T-helper 2 cell (primary cell): ENCODE measurements around the gene RRN3.
A peak's percentile ranks its signal among the peaks of the same experiment; 100 is the strongest.
"Not testable (repeated sequence)": the region's sequence is repeated elsewhere in the genome, so short reads cannot be mapped to it uniquely, and the experiment has no call there.

ENCODE experiments used
- DNase-seq, 5 experiments: peaks; one replicate each; pipeline versions ENCODE4 v3.0.0 to v3.0.0-alpha.2; 2012 to 2022

The RRN3 gene

GRCh38 chr16:15049581-15050180, 44.4 kb downstream of the RRN3 start:
- no peak for DNase-seq

- no peak for DNase-seq
Observed at GRCh38 chr16:15046692-15047376, 47.2 kb downstream of the RRN3 start.

GRCh38 chr16:15045270-15045669, 48.8 kb downstream of the RRN3 start:
- not testable (repeated sequence) for DNase-seq

- no peak for DNase-seq
Observed at GRCh38 chr16:15044286-15044685, 49.8 kb downstream of the RRN3 start.

GRCh38 chr16:15043344-15043743, 50.7 kb downstream of the RRN3 start:
- DNase-seq = no peak

GRCh38 chr16:15041271-15042004, 52.6 kb downstream of the RRN3 start:
- DNase-seq = no peak

GRCh38 chr16:15038689-15039088, 55.4 kb downstream of the RRN3 start:
- DNase-seq = no peak

GRCh38 chr16:15037745-15038144, 56.3 kb downstream of the RRN3 start:
- no peak for DNase-seq

GRCh38 chr16:15037003-15037402, 57.1 kb downstream of the RRN3 start:
- no peak for DNase-seq

GRCh38 chr16:15035163-15035729, 58.8 kb downstream of the RRN3 start:
- DNase-seq = no peak

- DNase-seq = no peak
Observed at GRCh38 chr16:15034266-15035162, 59.6 kb downstream of the RRN3 start.

GRCh38 chr16:15033309-15033707, 60.8 kb downstream of the RRN3 start:
- no peak for DNase-seq

- DNase-seq = peak in 1 of 5 experiments; percentile 41
Observed at GRCh38 chr16:15032547-15033308, 61.3 kb downstream of the RRN3 start.

- no peak for DNase-seq
Observed at GRCh38 chr16:15031586-15031985, 62.5 kb downstream of the RRN3 start.

GRCh38 chr16:15031179-15031578, 62.9 kb downstream of the RRN3 start:
- DNase-seq = peak in 2 of 5 experiments; percentile 27 to 31

- not testable (repeated sequence) for DNase-seq
Observed at GRCh38 chr16:15029749-15030148, 64.3 kb downstream of the RRN3 start.

GRCh38 chr16:15028801-15029698, 65.0 kb downstream of the RRN3 start:
- not testable (repeated sequence) for DNase-seq

- not testable (repeated sequence) for DNase-seq
Observed at GRCh38 chr16:15028345-15028715, 65.7 kb downstream of the RRN3 start.

GRCh38 chr16:15027503-15028344, 66.3 kb downstream of the RRN3 start:
- DNase-seq = not testable (repeated sequence)

GRCh38 chr16:15027051-15027450, 67.0 kb downstream of the RRN3 start:
- DNase-seq = not testable (repeated sequence)
